GM20000 (cell line): ENCODE data around the gene XXYLT1.

Experiments used
- DNase-seq: peaks from one replicate; pipeline ENCODE4 v3.0.0; 2012; ENCODE audit warnings: low spot score
- CTCF ChIP-seq: IDR thresholded peaks from 2 replicates; pipeline ENCODE4 v1.5.1; 2012; ENCODE audit warnings: mild to moderate bottlenecking, control low read depth; ENCODE audit errors: extremely low read depth, missing control alignments

The XXYLT1 gene

DNA sequence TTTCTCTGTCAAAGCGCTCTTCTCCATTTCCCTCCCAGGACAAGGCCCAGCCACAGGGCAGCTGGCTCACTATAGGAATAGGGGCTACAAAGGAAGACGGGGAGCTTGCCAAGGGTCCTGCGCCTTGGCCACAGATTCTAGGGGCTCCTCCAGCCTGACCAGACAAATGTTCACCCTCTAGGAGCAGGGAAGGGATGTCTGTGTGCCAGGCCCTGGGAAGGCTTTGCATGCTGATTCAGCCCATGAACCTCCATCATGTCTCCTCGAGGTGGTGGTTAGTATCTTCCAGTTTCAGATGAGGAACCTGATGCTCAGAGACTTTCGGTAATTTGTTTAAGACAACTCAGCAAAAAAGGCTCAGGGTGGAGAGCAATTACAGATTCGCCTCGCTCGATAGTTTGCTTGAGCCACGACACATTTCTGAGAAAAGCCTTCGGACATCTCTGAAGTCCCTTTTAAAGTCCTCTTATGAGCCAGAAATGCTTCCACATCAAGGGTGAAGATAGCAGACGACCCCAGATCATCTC is 110.0 kb downstream of the XXYLT1 start:
- no peak for DNase-seq
- no peak for TF ChIP-seq CTCF

- no peak for DNase-seq
- no peak for TF ChIP-seq CTCF
These were observed 110.6 kb downstream of the XXYLT1 start for GRCh38 chr3:195160257-195160898.

GRCh38 chr3:195159814-195160165 is 111.2 kb downstream of the XXYLT1 start:
- no peak for TF ChIP-seq CTCF
- no peak for DNase-seq

GRCh38 chr3:195159117-195159813 is 111.7 kb downstream of the XXYLT1 start:
- DNase-seq: no peak
- TF ChIP-seq CTCF: no peak

GRCh38 chr3:195156286-195156890 is 114.6 kb downstream of the XXYLT1 start:
- no peak for DNase-seq
- no peak for TF ChIP-seq CTCF

GRCh38 chr3:195155570-195156241 is 115.3 kb downstream of the XXYLT1 start:
- DNase-seq: no peak
- TF ChIP-seq CTCF: no peak
